HG03039 (cell line): ENCODE data around the gene FMN1.

Source experiments
- ATAC-seq: cut with Tn5 transposase; IDR thresholded peaks from one replicate; pipeline ENCODE4 v1.9.1; 2021; ENCODE audit warnings: mild to moderate bottlenecking, moderate library complexity; ENCODE audit not compliant: unreplicated experiment

Gene FMN1

DNA sequence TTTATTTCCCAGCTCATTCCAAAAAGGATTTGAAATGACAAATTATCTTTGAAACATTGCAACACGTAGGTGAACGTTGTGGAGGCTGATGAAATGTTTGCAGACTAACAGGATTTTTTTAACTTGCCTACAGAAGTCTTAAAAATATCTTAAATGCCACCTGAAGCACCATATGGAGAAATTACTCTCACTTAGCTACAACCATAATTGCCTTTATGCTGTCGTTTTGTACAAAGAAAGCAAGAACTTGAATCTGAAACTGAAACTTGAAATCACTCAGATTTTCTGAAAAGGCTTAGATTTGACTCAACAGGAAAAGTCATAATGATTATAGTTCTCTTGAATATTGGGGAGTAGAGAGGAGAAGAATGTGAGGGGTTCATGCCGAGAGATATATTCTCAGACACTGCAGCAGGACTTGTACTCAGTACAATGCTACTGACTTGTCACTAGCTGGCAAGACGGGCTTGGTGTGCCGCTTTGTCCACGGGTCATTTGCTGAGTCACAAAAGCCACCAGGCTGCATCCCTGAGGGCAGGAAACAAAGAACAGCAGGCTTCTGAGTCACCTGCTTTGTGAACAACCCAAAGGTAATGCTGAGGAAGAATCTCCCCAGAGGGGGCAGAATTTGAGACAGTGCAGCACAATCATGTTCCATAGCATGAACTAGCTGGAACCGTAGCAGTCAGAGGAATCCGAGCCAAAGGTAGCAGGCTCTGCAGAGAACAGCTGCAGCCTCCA is 7.1 kb upstream of the FMN1 start:
- peak; percentile 72 for ATAC-seq

DNA sequence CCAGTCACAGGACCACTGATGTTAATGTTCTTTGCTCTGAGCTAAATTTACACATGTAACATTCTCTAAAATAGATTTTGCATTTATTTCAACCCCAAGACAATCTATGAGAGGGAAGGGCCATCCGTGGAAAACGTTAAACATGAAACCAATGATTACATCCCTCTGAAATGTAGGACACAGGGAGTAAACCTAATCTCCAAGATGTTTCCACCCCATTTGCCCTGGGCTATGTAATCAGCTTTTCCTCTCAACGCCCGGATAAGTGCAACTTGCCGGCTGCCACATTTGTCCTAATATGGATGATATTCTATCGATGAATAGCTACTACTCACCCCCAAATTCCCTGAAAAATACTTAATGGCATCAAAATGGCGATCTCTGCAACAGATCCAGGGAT is 6.4 kb upstream of the FMN1 start:
- ATAC-seq = no peak

DNA sequence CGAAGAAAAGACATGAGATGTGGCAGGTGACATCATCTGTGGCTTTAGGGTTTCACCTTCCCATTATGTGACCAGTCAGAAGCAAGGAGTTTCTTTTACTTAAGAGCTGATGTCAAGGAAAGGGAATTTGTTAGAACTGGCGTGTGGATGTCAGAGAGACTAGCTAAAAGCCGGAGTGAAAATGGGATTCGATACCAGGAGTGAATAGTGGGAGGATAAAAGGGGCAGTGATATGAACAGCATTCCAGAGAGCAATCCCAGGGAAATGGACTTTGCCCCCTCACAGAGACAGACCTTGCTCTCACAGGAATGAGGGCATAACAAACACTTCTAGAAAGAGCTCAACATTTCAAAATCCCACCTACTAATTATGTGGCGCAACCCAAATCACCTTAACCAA is 5.9 kb upstream of the FMN1 start:
- ATAC-seq = no peak

DNA sequence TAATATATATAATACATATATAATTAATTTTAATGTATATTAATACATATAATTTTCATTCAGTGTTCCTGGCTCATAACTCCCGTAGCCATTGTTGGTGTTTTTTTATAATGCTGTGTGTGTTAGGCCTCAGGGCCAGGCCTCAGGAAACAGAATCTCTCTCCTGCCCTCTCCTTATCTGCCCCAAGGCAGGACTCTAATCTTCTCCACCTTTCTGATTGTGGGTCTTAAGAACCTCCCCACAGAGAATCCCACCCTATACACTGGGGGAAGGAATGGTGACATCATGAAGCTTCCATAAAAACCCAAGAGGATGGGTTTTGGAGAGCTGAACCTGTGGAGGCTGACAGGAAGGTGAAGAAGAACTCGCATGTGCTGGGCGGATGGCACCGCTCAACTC is 4.0 kb upstream of the FMN1 start:
- no peak for ATAC-seq

DNA sequence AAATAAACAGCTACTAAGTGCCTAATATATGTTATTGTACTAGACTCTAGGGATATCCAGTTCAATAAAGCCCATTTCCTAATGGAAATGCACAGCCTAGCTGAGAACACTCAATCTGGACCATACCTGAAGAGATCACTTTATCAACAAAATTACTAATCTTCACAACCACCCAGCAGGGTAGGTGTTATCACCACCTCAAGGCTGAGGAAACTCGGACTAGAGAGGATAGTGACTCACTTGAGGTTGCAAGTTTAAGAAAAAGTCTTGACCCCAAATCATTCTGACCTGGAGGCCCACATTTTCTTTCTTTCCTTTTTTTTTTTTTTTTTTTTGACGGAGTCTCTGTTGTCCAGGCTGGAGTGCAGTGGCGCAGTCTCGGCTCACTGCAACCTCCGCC is 3.1 kb upstream of the FMN1 start:
- no peak for ATAC-seq

DNA sequence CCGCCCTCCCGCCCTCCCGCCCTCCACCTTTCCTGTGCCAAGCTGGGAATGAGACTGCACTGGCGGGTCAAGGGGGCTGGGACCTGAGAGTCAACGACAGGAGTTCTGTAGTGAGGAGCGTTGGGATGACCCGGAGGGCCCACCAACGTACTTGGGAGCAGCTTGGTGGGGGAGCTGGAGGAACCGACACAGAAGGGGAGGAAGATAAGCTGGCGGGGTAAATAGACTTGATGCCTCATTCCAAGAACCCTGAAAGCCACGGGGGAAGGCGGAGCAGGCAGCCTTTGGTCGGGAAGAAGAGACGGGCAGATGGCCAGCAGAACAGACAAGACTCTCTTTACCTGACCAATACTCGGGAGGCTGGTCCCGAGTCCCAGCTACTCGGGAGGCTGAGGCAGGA is 277 bp downstream of the FMN1 start:
- ATAC-seq = no peak

DNA sequence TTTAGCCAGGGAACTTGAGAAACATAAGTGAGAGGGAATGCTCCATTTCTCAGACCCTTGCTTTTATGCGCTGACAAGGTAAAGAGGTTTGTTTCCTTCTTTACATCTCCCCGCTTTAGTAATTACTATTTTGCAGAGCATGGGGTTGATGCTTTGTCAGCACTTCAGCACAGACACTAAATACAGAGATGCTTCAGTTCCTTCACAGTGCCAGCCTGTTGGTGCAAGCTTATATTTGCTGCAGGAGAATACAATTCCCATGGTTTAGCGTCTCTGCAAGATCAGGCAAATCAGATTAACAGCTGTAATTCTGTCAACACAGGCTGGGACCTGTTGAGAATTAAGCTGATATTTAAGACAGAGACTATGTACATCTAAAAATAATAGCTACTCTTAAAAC is 2.9 kb downstream of the FMN1 start:
- no peak for ATAC-seq

DNA sequence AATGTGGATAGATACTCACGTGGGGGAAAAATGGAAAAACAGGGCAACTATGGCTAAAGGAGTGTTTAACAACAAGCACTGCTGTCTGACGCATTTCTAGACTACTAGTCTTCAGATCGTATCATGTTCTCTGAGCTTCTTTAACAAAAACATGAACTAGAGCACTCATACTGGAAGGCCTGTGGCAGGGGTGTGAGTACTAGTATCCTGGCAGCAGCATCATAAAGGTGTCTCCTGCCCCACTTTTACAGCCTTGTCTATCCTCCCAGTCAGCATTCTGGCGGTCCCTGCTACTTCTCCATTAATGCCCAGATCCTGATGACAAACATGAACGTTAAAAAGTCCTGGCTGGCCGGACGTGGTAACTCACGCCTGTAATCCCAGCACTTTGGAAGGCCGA is 4.0 kb downstream of the FMN1 start:
- ATAC-seq = no peak

DNA sequence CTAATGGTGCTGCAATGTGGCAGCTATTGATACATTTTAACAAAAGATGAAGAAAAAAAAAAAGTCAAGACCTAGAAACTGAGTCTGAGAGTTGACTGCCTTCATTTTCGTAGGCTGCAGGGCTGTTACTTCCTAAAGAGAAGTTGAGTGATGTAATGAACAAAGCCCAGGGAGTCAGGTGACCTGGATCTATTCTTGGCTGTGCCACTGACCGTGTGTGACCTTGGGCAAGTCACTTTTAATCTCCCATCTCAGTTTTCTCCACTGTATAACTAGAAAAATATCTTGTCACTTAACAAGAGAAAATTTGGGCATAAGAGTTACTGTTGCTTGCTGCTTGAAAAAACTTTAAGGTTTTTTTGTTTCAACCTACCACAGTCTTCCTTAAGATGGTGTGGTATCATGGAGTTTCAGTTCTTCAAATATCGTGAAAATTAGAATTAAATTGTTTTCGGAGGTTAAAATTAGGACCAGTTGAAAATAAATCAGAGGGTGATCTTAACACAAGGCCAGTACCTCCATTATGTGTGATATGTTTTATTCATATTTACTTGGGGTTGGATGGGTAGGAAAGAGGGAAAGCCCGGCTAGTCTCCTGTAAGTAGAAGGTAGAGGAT is 5.8 kb downstream of the FMN1 start:
- peak; percentile 59 for ATAC-seq

DNA sequence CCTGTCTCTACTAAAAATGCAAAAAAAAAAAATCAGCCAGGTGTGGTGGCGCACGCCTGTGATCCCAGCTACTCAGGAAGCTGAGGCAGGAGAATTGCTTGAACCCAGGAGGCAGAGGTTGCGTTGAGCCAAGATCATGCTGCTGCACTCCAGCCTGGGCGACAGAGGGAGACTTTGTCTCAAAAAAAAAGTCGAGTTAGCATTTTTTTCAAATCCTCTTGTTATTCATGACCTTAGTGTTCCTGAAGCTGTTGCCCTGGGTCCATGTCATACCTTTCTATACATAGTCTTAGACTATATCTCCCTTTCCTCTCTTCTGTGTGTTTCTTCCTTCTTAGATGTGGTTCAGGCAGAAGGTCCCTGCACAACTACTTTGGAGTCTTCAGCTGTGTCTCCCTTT is 6.4 kb downstream of the FMN1 start:
- no peak for ATAC-seq

DNA sequence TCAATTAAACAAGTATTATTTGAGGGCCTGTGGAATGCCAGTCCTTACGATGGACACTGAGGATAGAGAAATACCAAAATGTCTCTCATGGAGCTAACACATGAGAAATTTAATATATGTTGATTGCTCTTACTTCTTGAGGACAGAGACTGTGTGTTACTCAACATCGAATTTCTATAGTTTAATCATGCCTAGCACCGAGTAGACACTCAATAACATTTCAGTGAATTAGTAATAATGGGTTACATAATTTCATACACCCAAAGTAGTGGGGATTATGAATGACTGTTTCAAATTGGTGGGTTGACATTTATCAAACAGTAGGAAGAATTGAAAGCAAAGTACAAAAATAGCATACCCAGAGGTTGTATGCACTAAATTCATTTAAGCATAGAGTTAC is 11.2 kb downstream of the FMN1 start:
- no peak for ATAC-seq

DNA sequence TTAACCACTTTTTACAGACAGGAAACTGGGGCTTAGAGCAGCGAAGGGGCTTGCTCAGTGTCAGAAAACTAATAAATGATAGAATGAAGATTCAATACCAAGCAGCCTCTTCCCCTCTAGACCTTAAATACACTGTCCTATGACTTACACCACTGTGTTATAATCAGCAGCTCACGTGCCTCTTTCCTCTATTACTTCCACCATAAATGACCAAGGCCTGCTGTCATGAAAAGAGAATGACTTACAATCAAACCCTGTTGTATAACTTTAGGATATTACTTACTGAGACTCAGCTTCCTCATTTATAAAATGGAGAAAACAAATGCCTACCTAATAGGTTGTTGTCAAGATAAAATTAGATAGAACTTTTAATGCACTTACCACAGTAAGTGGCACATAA is 11.6 kb downstream of the FMN1 start:
- no peak for ATAC-seq

DNA sequence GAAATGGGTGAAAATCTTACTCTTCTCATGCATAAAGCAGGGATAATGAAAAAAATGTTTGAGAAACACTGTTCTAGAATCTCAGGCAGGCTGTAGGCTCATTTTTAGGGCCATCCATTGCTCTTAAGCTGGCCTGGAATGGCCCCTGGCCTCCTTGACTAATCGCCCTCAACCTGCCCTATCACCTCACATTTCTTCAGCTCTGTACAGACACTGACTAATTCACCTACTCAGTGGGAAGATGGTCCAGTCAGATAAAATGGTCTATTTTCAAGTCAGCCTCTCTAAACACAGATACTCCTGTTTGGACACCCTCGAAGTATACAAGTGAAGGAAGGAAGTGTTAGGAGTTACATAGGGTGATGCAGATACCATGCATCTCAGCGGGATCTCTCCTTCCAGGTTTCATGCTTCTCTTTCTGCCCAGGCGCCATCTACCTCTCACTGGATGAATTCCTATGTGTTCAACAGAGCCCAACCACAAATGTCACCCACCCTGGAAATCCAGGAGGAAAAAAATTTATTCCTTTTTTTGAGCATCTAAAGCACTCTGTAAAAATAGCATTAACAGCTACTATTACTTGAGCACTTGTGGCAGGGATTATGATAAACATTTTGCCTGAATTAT is 12.1 kb downstream of the FMN1 start:
- ATAC-seq = no peak

DNA sequence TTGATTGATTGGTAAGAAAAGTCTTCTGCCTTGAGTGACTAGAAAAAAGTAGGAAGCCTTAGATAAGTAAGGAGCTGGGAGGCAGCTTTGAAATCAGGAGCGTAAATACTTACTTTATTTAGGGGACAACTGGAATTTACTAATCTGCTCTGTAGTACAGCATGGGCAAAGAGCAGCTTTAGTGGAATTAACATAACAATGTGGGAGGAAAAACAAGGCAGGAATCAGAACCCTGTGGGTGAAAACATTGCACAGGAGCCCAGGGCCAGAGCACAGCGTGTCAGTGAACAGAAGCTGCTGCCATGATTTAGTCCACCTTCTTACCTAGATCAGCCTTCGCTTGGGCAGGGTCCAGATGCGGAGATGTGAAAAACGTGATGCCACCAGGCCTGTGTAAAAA is 14.6 kb downstream of the FMN1 start:
- no peak for ATAC-seq

DNA sequence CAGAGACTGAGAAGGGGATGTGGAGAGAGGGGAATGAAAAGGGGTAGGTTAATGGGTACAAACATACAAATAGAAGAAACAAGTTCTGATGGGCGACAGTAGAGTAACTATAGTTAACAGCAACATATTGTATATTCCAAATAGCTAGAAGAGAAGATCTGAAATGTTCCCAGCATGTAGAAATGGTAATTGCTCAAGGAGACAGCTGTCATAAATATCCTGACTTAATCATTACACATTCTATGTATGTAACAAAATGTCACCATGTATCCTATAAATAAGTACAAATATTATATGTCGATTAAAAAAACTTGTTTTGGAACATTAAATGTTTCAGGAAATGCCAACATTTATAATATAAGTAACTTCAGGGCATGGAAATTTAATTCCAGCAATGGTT is 23.3 kb downstream of the FMN1 start:
- no peak for ATAC-seq

DNA sequence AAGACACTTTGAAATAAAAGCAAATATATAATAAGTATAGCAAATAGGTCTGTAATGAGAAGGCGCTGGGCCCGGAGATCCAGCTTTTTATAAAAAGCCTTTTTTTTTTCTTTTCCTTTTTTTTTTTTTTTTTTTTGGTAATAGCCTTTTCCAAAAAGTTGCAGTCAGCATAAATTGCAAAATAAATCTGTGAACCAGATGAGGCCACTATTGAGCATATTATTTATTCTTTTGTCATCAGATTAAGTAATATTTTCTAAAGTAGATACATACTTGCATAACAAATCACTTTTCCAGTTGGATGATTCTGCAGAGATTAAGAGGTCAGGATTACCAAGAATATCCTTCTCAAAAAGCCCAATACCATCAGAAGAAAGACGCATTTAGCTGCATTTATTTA is 24.9 kb downstream of the FMN1 start:
- no peak for ATAC-seq

DNA sequence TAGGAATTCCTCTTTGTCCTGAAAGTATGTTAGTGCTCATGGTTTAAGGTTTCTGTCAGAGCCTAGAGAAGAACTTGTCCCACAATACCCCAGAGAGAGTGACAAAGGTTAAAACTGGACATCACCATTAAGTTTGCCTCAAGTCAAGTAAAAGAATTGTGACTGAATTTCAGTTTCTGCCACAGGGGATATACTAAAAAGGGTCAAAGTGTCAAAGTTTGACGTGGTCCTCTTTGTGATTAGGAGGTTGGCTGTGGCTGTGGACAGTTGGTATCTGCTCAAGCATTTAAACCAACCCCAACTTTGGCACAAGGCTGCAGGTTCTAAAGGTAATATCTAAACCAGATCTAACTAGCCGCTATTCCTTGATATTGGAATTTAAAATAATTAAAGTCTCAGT is 26.1 kb downstream of the FMN1 start:
- no peak for ATAC-seq

DNA sequence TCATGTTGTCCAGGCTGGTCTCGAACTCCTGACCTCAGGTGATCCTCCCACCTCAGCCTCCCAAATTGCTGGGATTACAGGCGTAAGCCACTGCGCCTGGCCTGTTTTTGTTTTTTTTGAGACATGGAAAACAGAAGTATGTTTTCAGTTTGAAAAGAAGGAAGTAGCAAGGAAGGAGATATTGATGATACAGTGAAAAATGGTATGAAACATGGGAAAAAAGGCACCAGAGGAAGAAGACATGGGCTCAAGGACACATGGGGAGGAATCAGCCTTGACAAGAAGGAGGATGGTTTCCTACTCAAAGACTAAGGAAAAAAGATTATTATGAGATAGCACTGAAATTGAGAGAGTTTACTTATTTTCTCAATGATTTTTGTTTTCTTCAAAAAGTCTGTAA is 30.7 kb downstream of the FMN1 start:
- no peak for ATAC-seq

DNA sequence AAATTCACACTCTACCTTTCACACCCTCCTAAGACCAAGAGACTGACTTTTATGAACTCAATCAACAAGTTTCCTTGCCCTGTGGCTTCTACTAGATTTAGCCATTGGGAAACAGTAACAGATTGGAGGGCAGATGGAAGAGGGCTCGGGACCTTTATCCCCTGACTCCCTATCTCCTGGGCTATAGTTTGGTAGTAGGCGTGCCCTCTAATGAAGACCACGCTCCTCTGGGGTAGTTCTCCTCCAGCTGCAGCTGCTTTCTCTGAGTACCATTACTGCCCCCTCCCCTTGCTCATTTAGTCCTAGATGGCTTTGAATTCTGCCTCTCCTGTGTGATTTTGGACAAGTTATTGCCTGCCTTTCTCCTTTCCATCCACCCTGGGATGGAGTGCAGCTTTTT is 33.3 kb downstream of the FMN1 start:
- no peak for ATAC-seq

DNA sequence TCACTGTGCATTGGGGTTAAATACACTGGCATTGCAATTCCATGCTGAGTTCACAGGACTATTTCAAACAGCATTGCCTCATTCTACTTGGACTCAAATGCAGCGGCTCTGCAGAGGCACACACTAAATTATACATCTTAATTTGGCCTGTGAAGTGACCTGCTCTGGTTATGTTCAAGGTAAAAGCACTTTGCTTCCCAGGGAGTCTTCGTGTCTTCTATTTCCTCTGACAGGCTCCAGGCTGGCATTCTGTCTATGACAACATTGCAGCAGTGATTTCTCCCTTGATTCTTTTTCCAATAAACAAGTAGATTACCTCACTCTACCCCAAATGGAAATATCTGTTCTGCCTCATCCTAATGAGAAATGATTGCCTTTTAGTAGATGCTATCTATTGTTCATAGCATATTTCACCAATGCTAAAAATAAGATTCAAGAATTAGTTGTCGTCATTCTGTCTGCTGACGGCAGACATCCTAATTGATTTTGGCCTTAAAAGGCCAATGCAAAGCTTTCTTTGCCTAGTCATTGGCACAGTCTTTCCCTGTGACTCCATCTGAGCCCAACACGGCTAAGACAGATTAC is 33.8 kb downstream of the FMN1 start:
- ATAC-seq = no peak

DNA sequence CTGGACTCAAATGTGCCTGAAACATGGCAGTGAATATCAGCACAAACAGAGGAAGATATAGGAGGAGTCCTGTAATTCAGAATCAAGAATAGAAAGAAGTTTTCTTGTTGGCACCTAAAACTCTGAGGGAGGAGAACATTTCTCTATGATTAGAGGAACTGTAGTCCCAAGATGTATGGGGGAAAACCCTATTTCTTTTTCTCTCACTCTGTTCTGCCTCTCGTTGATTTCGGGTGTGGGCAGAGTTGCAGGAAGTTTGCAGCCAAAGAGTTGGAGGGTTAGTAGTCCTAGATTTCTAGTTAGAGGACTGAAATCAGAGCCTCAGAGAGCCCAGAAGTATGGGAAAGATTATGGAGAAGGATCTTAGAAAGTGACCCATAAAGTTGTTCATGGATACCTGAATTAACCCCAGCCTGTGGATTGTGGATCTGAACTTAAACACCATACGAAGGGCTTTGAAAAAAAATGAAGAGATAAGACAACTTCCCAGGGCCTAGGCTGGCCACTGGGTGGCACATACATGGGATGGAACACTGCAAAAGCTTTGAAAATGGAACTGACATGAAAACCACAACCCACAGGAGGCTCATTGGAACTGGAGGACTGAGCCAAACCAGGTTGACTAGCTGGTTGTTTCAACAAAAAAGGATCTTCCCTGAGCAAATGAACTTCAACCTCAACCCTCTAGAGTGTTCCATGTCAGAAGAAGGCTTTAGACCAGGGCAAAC is 34.6 kb downstream of the FMN1 start:
- no peak for ATAC-seq

DNA sequence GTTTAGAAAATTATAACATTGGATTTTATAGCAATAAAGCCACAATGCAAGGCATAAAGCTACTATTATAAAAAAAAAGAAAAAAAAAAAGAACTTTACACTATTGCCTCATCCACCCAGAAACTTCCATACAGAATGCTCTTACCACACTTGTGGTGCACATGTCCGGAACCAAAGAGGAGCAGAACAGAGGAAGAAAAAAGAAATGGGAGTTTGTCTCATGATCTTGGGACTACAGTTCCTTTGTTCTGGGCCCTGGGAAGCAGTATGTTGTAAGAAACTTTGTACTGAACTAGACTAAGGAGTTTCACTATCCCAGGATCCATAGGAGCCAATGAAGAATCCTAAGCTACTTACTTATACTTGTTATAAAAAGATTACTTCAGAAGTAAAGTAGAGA is 36.1 kb downstream of the FMN1 start:
- no peak for ATAC-seq
